ENCODE results near the gene ZBTB44.
A peak's percentile ranks its signal among the peaks of the same experiment; 100 is the strongest.

ZBTB44 gene

DNA sequence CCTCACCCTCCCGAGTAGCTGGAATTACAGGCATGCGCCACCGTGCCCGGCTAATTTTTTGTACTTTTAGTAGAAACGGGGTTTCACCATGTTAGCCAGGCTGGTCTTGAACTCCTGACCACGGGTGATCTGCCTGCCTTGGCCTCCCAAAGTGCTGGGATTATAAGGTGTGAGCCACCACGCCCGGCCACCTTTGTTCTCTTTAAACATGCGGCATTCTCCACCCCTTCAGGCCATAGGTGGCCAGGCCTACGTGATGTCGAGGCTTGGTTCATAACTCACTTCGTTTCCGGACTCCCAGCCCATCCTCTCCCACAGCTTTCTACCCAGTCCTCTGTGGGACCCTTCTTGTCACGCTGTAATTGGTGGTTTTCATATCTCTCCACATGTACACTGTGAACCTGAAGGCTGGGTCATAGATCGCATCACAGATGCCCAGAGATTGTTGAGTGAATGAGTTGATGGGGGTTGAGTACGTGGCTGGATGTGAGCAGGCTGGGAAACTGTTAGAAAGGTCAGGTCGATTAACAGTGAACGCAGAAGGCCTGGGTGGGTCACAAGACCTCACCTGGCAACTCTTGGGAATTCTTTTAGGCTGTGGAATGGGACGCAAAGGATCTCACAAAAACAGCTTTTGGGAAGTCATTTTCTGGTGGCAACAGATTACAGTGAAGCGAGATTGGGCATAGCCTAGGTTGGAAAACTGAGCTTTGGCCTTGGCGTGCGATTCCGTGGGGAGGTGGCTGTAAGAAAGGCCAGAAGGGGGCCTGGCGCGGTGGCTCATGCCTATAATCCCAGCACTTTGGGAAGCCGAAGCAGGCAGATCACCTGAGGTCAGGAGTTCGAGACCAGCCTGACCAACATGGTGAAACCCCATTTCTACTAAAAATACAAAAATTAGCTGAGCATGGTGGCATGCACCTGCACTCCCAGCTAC, 110.7 kb downstream of the ZBTB44 start:
- no peak overlapping the region for H3K4me3 ChIP-seq (ENCODE audit: low read depth, low read length)
- TF ChIP-seq, protein P1, sequence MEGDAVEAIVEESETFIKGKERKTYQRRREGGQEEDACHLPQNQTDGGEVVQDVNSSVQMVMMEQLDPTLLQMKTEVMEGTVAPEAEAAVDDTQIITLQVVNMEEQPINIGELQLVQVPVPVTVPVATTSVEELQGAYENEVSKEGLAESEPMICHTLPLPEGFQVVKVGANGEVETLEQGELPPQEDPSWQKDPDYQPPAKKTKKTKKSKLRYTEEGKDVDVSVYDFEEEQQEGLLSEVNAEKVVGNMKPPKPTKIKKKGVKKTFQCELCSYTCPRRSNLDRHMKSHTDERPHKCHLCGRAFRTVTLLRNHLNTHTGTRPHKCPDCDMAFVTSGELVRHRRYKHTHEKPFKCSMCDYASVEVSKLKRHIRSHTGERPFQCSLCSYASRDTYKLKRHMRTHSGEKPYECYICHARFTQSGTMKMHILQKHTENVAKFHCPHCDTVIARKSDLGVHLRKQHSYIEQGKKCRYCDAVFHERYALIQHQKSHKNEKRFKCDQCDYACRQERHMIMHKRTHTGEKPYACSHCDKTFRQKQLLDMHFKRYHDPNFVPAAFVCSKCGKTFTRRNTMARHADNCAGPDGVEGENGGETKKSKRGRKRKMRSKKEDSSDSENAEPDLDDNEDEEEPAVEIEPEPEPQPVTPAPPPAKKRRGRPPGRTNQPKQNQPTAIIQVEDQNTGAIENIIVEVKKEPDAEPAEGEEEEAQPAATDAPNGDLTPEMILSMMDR (conservative IDR thresholded peaks at IDR 0.05; ENCODE audit: low read depth, low read length), result no peak

GRCh38 chr11:130202818-130203689, 111.7 kb downstream of the ZBTB44 start:
- no peak overlapping the region for H3K4me3 ChIP-seq (ENCODE audit: low read depth, low read length)
- TF ChIP-seq, protein P1 (conservative IDR thresholded peaks at IDR 0.05; ENCODE audit: low read depth, low read length), result no peak
- no peak for DNase-seq (ENCODE audit: low read depth)

More for the DNA sequence above, 110.7 kb downstream of the ZBTB44 start:
- no peak for DNase-seq (ENCODE audit: low read depth)

- TF ChIP-seq, protein P1 (conservative IDR thresholded peaks at IDR 0.05; ENCODE audit: low read depth, low read length), result no peak
- DNase-seq (ENCODE audit: low read depth), result no peak
- H3K4me3 ChIP-seq (ENCODE audit: low read depth, low read length), result no peak overlapping the region
These were observed 112.5 kb downstream of the ZBTB44 start for GRCh38 chr11:130202009-130202817.

DNA sequence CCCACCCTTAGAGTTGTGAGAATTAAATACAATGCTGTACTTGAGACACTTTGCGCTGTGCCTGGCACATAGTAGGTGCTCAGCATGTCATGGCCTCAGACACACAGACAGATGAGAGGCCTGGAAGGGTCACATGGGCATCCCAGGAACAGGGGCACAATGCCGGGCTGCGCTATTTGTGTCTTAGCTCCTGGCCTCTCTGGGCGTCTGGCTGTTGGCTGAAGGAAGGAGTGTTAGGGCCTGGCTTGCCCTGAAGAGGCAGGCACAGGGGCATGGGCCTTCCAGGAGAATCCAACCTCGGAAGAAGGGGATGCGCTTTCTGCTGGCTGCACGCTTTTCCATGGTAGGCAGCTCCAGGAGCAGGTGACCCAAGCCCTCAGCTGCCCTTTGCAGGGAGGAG, 113.7 kb downstream of the ZBTB44 start:
- H3K4me3 ChIP-seq (ENCODE audit: low read depth, low read length), result no peak overlapping the region
- TF ChIP-seq, protein P1 (conservative IDR thresholded peaks at IDR 0.05; ENCODE audit: low read depth, low read length), result no peak
- no peak for DNase-seq (ENCODE audit: low read depth)

GRCh38 chr11:130199792-130200191, 114.9 kb downstream of the ZBTB44 start:
- TF ChIP-seq, protein P1 (conservative IDR thresholded peaks at IDR 0.05; ENCODE audit: low read depth, low read length), result no peak
- no peak for DNase-seq (ENCODE audit: low read depth)

DNA sequence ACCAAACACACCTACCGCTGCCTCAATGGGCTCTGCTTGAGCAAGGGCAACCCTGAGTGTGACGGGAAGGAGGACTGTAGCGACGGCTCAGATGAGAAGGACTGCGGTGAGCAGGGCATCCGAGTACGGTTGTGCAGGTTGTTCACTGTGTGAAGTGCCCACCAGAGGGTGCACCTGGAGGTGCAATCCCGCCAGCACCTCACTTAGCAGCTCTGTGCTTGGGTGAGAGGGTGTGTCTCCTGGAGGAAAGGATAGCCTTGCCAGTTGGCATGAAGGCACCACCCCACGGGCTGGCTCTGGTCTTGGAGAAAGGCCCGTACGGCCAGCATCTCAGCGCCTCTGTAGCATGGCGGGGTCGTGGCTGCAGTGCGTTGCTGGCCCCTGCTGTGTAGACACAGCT, 115.8 kb downstream of the ZBTB44 start:
- no peak overlapping the region for H3K4me3 ChIP-seq (ENCODE audit: low read depth, low read length)
- DNase-seq (ENCODE audit: low read depth), result no peak
- TF ChIP-seq, protein P1 (conservative IDR thresholded peaks at IDR 0.05; ENCODE audit: low read depth, low read length), result peak; percentile 6

More at GRCh38 chr11:130199792-130200191, 114.9 kb downstream of the ZBTB44 start:
- H3K4me3 ChIP-seq (ENCODE audit: low read depth, low read length), result no peak overlapping the region
